Prostate gland (tissue), 2 donors: ENCODE results near the gene NRTN.

Experiments used
- POLR2A ChIP-seq: fragments of 450-650 bp; IDR thresholded peaks from one replicate; pipeline ENCODE4 v1.6.1; 2016; ENCODE audit warnings: antibody characterized with exemption, mild to moderate bottlenecking
- TF ChIP-seq, protein P1 (sequence below), 4 experiments: fragments of 200-600 bp in 2 of 4; fragments of 450-650 bp in 2 of 4; sonication (generic) in 2 of 4; IDR thresholded peaks; 1 replicate in 3 of 4; 2 replicates in 1 of 4; pipeline ENCODE4 v1.5.1; 2016 to 2019; ENCODE audit warnings: antibody characterized with exemption in 4 of 4, mild to moderate bottlenecking in 2 of 4, moderate library complexity in 2 of 4

DNA sequence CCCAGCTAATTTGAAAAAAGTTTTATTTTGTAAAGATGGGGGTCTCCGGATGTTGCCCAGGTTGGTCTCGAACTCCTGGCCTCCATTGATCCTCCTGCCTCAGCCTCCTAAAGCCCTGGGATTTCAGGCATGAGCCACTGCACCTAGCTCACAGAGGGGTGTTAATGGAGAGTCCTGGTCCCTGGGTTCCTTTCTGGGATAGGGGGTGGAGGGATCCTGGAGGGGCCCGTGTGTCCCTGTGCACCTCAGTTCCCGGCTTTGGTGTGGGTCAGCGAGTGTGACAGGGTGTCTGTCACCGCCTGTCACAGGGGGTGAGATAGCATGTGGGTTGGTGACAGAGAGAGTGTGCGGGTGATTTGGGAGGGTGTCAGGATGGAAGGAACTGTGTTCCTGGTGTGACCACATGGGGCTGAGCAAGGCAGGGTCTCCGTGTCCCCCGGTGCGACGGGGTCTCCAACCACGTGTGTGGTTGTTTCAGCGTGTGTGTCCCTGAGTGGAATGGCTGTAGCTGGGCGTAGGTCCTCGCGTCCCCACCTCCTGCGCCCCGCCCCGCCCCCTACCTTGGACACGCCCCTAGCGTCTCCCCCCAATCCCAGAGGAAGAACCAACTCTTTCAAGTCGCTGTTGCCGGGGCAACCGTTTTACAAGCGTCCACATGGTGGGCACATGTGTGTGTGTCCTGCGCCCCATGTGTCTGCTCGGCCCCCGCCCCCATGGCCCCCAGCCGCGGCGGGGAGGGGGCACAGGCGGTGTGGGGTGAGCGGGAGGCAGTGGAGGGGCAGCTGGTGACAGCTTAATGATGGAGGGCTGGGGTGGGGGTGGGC is 2.9 kb upstream of the NRTN start:
- TF ChIP-seq, protein P1, sequence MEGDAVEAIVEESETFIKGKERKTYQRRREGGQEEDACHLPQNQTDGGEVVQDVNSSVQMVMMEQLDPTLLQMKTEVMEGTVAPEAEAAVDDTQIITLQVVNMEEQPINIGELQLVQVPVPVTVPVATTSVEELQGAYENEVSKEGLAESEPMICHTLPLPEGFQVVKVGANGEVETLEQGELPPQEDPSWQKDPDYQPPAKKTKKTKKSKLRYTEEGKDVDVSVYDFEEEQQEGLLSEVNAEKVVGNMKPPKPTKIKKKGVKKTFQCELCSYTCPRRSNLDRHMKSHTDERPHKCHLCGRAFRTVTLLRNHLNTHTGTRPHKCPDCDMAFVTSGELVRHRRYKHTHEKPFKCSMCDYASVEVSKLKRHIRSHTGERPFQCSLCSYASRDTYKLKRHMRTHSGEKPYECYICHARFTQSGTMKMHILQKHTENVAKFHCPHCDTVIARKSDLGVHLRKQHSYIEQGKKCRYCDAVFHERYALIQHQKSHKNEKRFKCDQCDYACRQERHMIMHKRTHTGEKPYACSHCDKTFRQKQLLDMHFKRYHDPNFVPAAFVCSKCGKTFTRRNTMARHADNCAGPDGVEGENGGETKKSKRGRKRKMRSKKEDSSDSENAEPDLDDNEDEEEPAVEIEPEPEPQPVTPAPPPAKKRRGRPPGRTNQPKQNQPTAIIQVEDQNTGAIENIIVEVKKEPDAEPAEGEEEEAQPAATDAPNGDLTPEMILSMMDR (IDR thresholded peaks at IDR 0.05): no peak
- no peak for TF ChIP-seq POLR2A
